GM21717 (cell line): ENCODE results near the gene TFB2M.

Experiments
- ATAC-seq: cut with Tn5 transposase; IDR thresholded peaks from one replicate; pipeline ENCODE4 v1.9.1; 2021; ENCODE audit warnings: mild to moderate bottlenecking, moderate library complexity; ENCODE audit not compliant: unreplicated experiment

Gene TFB2M

GRCh38 chr1:246559310-246559709 lies 6.8 kb downstream of the TFB2M start:
- ATAC-seq: no peak

GRCh38 chr1:246558041-246558440 lies 8.0 kb downstream of the TFB2M start:
- ATAC-seq: no peak

DNA sequence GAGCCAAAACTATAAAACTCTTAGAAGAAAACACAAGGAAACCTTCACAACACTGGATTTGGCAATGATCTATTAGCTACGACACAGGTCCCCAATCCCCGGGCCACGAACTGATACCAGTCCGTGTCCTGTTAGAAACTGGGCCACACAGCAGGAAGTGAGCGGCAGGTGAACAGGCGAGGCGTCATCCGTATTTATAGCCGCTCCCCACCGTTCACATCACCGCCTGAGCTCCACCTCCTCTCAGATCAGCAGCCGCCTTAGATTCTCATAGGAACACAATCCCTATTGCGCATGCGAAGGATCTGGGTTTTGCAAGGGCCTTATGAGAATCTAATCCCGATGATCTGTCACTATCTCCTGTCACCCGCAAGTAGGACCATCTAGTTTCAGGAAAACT lies 11.9 kb downstream of the TFB2M start:
- no peak for ATAC-seq

- no peak for ATAC-seq
These were observed 14.0 kb downstream of the TFB2M start for GRCh38 chr1:246552110-246552509.

GRCh38 chr1:246550402-246550801 lies 15.7 kb downstream of the TFB2M start:
- no peak for ATAC-seq

DNA sequence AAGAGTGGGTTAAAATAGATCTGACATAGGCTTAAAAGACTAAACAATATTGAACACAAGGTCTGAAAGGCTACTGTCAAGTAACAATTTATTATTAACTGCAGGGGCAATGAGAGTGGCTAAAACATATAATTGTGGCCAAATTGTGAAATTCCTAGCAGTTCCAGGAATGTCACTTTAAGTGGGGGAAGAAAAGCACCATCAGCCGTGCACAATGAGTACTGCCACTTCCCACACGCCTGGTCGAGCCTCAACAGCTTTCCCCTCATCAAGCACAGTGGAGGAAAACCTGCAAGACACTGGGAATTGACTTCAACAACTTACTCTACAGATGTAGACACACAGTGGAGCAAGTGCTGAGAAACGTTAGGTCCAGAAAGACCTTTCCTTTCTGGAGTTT lies 16.4 kb downstream of the TFB2M start:
- ATAC-seq: no peak

GRCh38 chr1:246544001-246544400 lies 22.1 kb downstream of the TFB2M start:
- ATAC-seq: no peak

- no peak for ATAC-seq
These were observed 25.1 kb downstream of the TFB2M start for GRCh38 chr1:246540738-246541491.

DNA sequence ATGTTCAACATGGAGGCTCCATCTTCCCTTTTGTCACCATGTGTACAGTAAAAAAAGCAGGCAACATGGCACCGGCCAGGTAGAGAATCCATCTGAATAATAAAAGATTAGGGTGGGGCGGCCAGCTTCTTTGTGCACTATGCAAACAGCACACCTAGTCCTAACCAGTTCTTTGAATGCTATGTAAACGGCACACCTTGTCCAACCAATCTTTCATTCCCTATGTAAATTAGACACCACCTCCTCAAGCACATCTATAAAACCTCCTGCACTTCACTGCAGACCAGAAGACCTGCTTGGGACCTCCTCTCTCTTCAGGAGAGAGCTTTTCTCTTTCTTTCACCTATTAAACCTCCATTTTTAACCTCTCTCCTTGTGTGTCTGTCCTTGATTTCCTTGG lies 28.2 kb downstream of the TFB2M start:
- no peak for ATAC-seq

DNA sequence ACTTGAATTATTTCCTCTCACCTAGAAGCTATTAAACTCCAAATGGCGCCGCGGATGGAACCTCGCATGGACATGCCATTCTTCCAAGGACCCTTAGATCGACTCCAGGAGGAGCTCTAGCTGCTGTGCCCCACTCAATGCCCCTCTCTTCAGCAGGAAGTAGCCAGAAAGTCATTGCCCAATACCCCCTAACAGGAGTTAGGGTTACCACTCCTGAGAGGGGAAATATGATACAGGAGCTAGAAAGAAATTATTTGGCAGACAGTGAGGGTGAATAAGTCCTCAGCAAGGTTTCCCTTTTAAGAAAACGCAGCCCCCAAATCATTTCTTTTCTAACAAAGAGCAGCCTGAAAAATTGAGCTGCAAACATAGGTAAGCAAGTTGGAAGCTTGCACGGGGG lies 28.6 kb downstream of the TFB2M start:
- ATAC-seq: no peak

- no peak for ATAC-seq
These were observed 31.9 kb downstream of the TFB2M start for GRCh38 chr1:246534114-246534513.

GRCh38 chr1:246533371-246533905 lies 32.6 kb downstream of the TFB2M start:
- no peak for ATAC-seq

GRCh38 chr1:246532519-246532918 lies 33.5 kb downstream of the TFB2M start:
- ATAC-seq: no peak

DNA sequence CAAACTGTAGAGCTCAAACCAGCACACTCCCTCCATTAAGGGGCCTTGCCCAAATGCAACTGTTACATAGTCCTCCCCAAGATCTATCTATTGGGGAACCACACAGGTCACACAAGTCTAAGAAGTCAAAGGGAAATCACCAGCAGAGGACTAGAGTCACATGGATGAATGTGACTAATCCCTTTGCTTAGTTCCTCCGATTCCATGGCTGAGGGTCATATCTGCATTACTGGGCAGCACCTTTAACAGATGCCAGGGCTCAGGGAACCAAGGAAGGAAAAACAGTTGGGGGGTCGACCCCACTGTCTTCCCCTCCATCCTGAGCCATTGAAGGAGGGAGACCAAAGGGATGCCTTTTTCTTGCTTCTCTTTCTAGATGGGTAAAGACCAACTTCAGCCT lies 35.6 kb downstream of the TFB2M start:
- ATAC-seq: no peak

DNA sequence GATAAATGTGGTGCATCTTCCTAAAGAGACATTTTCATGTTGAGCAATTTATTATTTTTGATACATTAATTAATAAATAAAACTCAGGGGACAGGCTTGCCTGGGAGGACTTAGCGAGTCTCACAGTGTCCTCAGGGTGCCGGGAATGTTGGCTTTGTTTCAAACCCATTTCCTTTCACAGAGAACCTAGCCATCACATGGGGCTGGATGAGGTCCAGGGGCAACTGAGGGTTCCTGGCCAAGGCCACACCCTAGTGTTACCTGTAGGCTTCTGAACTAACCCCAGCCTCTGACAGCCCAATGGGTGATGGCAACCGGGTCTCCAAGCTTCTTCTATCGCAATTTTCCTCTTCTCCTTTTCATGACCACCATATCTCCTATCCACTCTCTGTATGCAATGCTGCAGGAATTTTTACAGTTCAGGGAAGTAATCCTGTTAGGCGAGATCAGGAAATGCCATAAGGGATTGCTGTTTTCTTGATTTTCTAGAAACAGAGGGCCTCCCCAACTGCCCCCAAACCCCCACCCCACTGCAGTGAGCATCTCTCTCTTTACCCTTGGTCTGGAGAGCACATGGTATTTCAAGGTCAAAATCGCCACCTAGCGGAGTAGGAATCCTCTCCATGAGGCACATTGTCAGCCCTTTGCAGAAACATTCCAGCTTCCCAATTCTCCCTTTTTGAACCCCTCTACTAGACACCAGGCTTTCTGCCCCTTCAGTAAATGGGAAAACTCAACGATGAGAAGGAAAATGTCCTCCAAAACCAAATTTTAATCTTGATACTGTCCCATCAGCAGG lies 36.9 kb downstream of the TFB2M start:
- no peak for ATAC-seq

DNA sequence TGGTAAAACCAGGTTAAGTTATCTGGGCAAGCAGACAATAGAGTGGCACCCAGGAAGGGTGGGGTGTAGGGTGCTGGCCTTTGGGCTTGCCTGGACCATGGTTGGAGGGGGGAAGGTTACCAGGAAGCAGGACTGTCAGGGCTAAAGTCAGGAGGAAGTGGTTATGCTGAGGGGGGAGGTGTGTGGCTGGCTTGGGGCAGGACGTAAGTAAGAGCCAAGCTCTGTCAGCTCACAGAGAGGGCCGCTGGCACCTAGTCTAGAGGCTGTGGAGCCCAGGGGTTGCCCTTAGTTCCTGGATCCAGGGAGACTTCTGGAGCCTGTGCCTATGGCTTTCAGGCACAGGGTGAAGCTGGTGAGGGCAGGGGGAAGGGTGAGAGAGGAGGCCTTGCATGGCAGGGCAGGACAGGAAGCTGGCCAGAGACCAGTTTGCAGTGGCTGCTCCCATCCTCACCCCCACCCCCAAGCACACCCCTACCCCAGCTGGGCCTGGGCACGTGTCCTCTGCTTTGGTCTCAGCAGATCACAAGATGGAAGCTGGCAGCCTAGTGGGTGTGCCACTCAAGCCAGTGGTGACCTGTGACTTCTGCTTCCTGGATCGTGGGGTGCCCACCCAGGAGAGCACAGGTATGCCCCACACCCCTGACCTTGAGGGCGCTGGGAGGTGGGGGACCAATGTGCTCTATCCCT lies 38.5 kb downstream of the TFB2M start:
- ATAC-seq: peak; percentile 55

GRCh38 chr1:246526915-246527314 lies 39.1 kb downstream of the TFB2M start:
- ATAC-seq: no peak

GRCh38 chr1:246526380-246526779 lies 39.7 kb downstream of the TFB2M start:
- no peak for ATAC-seq

DNA sequence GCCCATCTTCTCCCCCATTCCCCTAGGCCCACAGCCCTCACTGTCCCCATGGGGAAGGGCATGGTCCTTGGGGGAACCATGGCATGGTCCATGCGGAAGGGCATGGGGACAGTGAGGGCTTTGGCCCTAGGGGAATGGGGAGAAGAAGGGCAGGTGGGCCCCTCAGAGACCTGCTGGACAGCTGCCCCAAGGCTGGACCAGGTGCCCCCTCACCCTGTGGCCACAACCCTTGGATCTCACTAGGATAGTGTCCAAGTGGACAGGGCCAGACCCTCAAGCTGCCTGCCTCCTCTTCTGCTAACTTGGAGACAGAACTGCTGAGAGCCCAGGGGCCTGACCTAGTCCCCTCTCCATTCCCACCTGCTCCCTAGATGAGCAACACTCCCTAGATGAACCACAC lies 46.5 kb downstream of the TFB2M start:
- ATAC-seq: no peak

DNA sequence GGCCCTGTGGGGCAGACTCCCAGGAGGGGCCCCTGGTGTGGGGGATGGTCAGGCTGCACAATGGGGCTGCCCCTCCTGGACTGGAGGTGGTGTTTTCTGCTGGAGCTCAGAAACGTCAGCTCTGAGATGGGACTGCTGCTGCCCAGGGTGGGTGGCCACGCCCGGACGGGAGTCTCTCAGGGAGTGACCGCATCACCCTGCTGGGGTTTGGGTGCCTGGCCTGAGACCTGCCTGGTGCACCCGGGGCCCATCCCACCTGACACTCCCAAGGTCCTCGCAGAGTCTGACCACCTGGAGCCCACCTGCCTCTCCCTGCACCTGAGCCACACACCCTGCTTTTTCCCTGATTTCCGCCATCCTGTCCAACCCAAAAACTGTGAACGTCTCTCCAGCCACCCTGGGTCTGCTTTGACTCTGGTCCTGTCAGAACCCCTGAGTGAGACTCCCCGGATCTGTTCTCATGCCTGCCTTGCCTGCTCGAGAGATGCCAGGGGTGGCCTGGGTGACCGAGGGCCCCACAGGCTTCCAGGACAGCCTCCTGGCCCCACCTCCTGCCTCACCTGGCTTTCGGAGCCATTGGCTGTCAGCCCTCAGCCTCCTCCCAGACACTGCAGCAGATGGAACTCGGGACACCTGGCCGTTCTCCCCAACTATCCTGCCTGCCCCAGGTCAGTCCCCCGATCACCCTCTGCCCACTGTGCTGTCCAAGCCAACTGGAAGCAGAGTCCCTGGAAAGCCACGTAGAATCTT lies 47.4 kb downstream of the TFB2M start:
- ATAC-seq: no peak

- no peak for ATAC-seq
These were observed 48.7 kb downstream of the TFB2M start for GRCh38 chr1:246517391-246517790.
